ENCODE measurements around the gene CRELD1.
A peak's percentile ranks its signal among the peaks of the same experiment; 100 is the strongest.

The CRELD1 gene

DNA sequence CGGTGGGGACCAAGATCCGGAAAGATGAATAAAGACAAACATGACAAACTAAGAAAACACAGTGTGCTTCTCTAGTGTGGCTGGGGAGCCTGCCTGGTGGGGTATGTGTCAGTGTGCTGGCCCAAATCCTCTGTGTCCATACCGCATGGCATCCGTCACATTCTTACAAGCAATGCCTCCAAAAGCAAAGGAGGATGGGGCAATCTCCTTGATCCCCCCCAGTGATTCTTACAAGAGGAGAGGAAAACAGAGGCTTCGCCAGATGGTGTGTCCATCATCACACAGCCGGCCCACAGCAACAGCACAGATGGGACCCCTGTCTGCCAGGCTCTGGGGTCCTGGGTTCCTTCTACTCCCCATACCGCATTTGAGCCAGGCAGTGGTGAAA lies 17.3 kb upstream of the CRELD1 start:
- H4K8ac ChIP-seq (ENCODE audit: low read depth, low read length) = peak overlapping the region; percentile 80
- DNase-seq = peak; percentile 46 to 59
- WGBS (ENCODE audit: extremely low coverage, insufficient coverage, insufficient read length) = no CpG with 5 or more reads among the region's 7 CpGs

DNA sequence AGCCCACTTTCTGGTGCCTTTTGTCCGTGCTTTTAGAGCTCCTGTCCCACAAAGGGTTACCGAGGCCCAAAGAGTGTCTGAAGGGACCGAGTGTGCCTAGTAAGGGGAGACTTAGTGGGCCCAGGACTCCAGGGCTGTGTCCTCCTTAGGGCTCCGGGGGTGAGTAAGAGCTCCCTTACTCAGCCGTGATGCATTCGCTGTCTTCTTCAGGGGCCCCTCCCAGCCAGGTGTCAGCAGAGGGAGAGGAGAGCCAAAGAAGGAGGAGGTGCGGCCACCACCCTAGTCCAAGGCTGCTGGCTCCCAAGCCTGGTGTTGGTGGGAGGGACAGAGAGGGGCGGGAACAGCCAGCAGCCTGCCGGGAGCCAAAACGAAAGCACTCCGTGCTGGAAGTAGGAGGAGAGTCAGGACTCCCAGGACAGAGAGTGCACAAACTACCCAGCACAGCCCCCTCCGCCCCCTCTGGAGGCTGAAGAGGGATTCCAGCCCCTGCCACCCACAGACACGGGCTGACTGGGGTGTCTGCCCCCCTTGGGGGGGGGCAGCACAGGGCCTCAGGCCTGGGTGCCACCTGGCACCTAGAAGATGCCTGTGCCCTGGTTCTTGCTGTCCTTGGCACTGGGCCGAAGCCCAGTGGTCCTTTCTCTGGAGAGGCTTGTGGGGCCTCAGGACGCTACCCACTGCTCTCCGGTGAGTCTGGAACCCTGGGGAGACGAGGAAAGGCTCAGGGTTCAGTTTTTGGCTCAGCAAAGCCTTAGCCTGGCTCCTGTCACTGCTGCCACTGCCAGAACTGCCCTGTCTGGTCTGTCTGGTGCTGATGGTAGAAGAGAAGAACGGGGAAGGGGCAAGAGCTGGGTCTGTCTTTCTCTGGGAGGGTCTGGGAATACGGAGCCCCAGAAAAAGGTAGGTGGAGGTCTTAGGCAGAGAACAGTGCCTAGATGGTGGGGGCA lies 16.6 kb upstream of the CRELD1 start, which contains the start of gene IL17RC:
IL17RC (plus strand) TSS at position 365 of the 947 bp plus-strand sequence; CDS start at position 583, 218 bp downstream.
- H3K4me3 ChIP-seq (ENCODE audit: low read depth, low read length) = peak within 1 kb of the TSS; percentile 78
- H3K23ac ChIP-seq (ENCODE audit: low read length) = no peak within 1 kb of the TSS
- H2AFZ ChIP-seq (ENCODE audit: insufficient read depth, low read length, poor library complexity) = peak within 1 kb of the TSS; percentile 90
- H3K9me3 ChIP-seq (ENCODE audit: insufficient read depth, low read depth, low read length) = no peaks in the 10 kb centered on the region
- DNase-seq = peak; percentile 94 to 95
- H3K27me3 ChIP-seq (ENCODE audit: insufficient read depth, low read length) = no peaks in the 10 kb centered on the region
- H2BK5ac ChIP-seq (ENCODE audit: low read depth, low read length, poor library complexity) = peak within 1 kb of the TSS; percentile 34
- H3K4me2 ChIP-seq (ENCODE audit: low read length) = peak within 1 kb of the TSS; percentile 74
- peaks cover 17% of the 10 kb centered on the region for H3K79me1 ChIP-seq (ENCODE audit: low read length)
- peak within 1 kb of the TSS; percentile 83 for H3K27ac ChIP-seq (ENCODE audit: low read depth, low read length)
- H3K4me1 ChIP-seq (ENCODE audit: control insufficient read depth in 1 of 2, insufficient read depth in 2 of 2, low read length in 2 of 2) = peaks cover 8 to 17% of the 10 kb centered on the region in 2 experiments
- no CpG with 5 or more reads among the region's 19 CpGs for WGBS (ENCODE audit: extremely low coverage, insufficient coverage, insufficient read length)
- peak within 1 kb of the TSS; percentile 94 for H4K8ac ChIP-seq (ENCODE audit: low read depth, low read length)
- peak within 1 kb of the TSS; percentile 40 for H2BK120ac ChIP-seq (ENCODE audit: insufficient read depth, low read length, poor library complexity)
- H3K36me3 ChIP-seq (ENCODE audit: control insufficient read depth in 1 of 2, insufficient read depth in 2 of 2, low read length in 2 of 2) = no peaks in the 10 kb centered on the region
- peak within 1 kb of the TSS; percentile 61 for H2BK12ac ChIP-seq (ENCODE audit: low read length)
- H2AK5ac ChIP-seq (ENCODE audit: low read length) = peak within 1 kb of the TSS; percentile 51
- peak within 1 kb of the TSS; percentile 25 for H3K4ac ChIP-seq (ENCODE audit: low read depth, low read length)
- peak within 1 kb of the TSS; percentile 76 for H3K14ac ChIP-seq (ENCODE audit: low read length)
- peak within 1 kb of the TSS; percentile 84 for H4K12ac ChIP-seq (ENCODE audit: low read depth, low read length)
- peak within 1 kb of the TSS; percentile 71 for H3K18ac ChIP-seq (ENCODE audit: low read length)
- peak within 1 kb of the TSS; percentile 15 for H3K9ac ChIP-seq (ENCODE audit: low read length)
- H4K91ac ChIP-seq (ENCODE audit: low read depth, low read length) = peak within 1 kb of the TSS; percentile 84
- H3K79me2 ChIP-seq (ENCODE audit: control insufficient read depth, insufficient read depth, low read length, poor library complexity) = peaks cover 10% of the 10 kb centered on the region

More for the DNA sequence above, 17.3 kb upstream of the CRELD1 start:
- Histone ChIP-seq H3K9ac (ENCODE audit: low read length) (no peak overlapping the region), H3K23ac (ENCODE audit: low read length) (no peak overlapping the region), H2BK12ac (ENCODE audit: low read length) (peak overlapping the region; percentile 61), H2BK5ac (ENCODE audit: low read depth, low read length, poor library complexity) (peak overlapping the region; percentile 34), H3K4me1 (ENCODE audit: control insufficient read depth in 1 of 2, insufficient read depth in 2 of 2, low read length in 2 of 2) (peaks cover 8 to 17% of the 10 kb centered on the region in 2 experiments), H3K4ac (ENCODE audit: low read depth, low read length) (peak overlapping the region; percentile 25), H3K79me2 (ENCODE audit: control insufficient read depth, insufficient read depth, low read length, poor library complexity) (peaks cover 10% of the 10 kb centered on the region), H2AFZ (ENCODE audit: insufficient read depth, low read length, poor library complexity) (peak overlapping the region; percentile 33), H3K14ac (ENCODE audit: low read length) (peak overlapping the region; percentile 47), H4K91ac (ENCODE audit: low read depth, low read length) (peak overlapping the region; percentile 73), H2AK5ac (ENCODE audit: low read length) (peak overlapping the region; percentile 51), H3K27ac (ENCODE audit: low read depth, low read length) (peak overlapping the region; percentile 60), H4K12ac (ENCODE audit: low read depth, low read length) (peak overlapping the region; percentile 54), H2BK120ac (ENCODE audit: insufficient read depth, low read length, poor library complexity) (peak overlapping the region; percentile 16), H3K27me3 (ENCODE audit: insufficient read depth, low read length) (no peaks in the 10 kb centered on the region), H3K4me2 (ENCODE audit: low read length) (peak overlapping the region; percentile 64), H3K9me3 (ENCODE audit: insufficient read depth, low read depth, low read length) (no peaks in the 10 kb centered on the region), H3K18ac (ENCODE audit: low read length) (peak overlapping the region; percentile 44), H3K79me1 (ENCODE audit: low read length) (peaks cover 17% of the 10 kb centered on the region), H3K36me3 (ENCODE audit: control insufficient read depth in 1 of 2, insufficient read depth in 2 of 2, low read length in 2 of 2) (peaks cover 0 to under 1% of the 10 kb centered on the region in 2 experiments), H3K4me3 (ENCODE audit: low read depth, low read length) (no peak overlapping the region)

GRCh38 chr3:9917820-9918219 lies 15.8 kb upstream of the CRELD1 start:
- peaks cover 17% of the 10 kb centered on the region for H3K79me1 ChIP-seq (ENCODE audit: low read length)
- H2BK5ac ChIP-seq (ENCODE audit: low read depth, low read length, poor library complexity) = no peak overlapping the region
- H3K4me3 ChIP-seq (ENCODE audit: low read depth, low read length) = no peak overlapping the region
- H3K23ac ChIP-seq (ENCODE audit: low read length) = no peak overlapping the region
- H2AK5ac ChIP-seq (ENCODE audit: low read length) = no peak overlapping the region
- H4K91ac ChIP-seq (ENCODE audit: low read depth, low read length) = no peak overlapping the region
- WGBS (ENCODE audit: extremely low coverage, insufficient coverage, insufficient read length) = no CpG with 5 or more reads among the region's 10 CpGs
- H3K27ac ChIP-seq (ENCODE audit: low read depth, low read length) = no peak overlapping the region
- H3K36me3 ChIP-seq (ENCODE audit: control insufficient read depth in 1 of 2, insufficient read depth in 2 of 2, low read length in 2 of 2) = no peaks in the 10 kb centered on the region
- no peak overlapping the region for H2BK12ac ChIP-seq (ENCODE audit: low read length)
- H3K27me3 ChIP-seq (ENCODE audit: insufficient read depth, low read length) = no peaks in the 10 kb centered on the region
- no peaks in the 10 kb centered on the region for H3K9me3 ChIP-seq (ENCODE audit: insufficient read depth, low read depth, low read length)
- no peak overlapping the region for H3K9ac ChIP-seq (ENCODE audit: low read length)
- no peak for DNase-seq
- H2AFZ ChIP-seq (ENCODE audit: insufficient read depth, low read length, poor library complexity) = no peak overlapping the region
- H3K4me2 ChIP-seq (ENCODE audit: low read length) = no peak overlapping the region
- H3K18ac ChIP-seq (ENCODE audit: low read length) = no peak overlapping the region
- peaks cover 10% of the 10 kb centered on the region for H3K79me2 ChIP-seq (ENCODE audit: control insufficient read depth, insufficient read depth, low read length, poor library complexity)
- no peak overlapping the region for H4K12ac ChIP-seq (ENCODE audit: low read depth, low read length)
- no peak overlapping the region for H3K14ac ChIP-seq (ENCODE audit: low read length)
- H2BK120ac ChIP-seq (ENCODE audit: insufficient read depth, low read length, poor library complexity) = no peak overlapping the region
- H4K8ac ChIP-seq (ENCODE audit: low read depth, low read length) = no peak overlapping the region
- peaks cover 8 to 17% of the 10 kb centered on the region in 2 experiments for H3K4me1 ChIP-seq (ENCODE audit: control insufficient read depth in 1 of 2, insufficient read depth in 2 of 2, low read length in 2 of 2)
- no peak overlapping the region for H3K4ac ChIP-seq (ENCODE audit: low read depth, low read length)

DNA sequence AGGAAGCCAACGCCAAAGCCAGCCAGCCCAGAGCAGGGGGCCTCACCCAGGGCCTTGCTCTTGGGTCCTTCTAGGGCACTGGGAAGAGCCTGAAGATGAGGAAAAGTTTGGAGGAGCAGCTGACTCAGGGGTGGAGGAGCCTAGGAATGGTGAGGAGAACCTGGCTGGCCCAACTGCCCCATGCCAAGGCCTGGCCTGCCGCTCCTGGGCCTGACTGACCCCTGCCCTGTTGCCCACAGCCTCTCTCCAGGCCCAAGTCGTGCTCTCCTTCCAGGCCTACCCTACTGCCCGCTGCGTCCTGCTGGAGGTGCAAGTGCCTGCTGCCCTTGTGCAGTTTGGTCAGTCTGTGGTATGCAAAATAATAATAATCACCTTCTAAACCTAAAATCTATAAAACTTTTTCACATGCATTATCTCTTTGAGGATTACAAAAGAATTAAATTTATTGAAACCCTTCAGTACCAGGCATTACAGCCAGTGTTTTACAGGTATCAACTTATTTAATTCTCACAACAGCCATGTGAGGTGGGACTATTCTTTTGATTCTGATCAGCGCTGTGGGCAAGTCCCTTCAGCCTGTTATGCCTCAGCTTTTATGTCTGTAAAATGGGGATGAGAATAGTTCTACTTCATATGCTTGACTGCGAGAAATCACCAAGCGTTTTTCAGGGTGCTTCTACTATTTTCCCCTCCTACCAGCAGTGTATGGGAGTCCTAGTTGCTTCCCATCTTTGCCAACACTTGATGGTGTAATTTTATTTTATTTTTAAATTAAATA lies 15.2 kb upstream of the CRELD1 start:
- Histone ChIP-seq H4K12ac (ENCODE audit: low read depth, low read length) (no peak overlapping the region), H3K4ac (ENCODE audit: low read depth, low read length) (no peak overlapping the region), H3K36me3 (ENCODE audit: control insufficient read depth in 1 of 2, insufficient read depth in 2 of 2, low read length in 2 of 2) (no peaks in the 10 kb centered on the region), H3K4me3 (ENCODE audit: low read depth, low read length) (no peak overlapping the region), H2BK12ac (ENCODE audit: low read length) (no peak overlapping the region), H2AFZ (ENCODE audit: insufficient read depth, low read length, poor library complexity) (no peak overlapping the region), H3K4me2 (ENCODE audit: low read length) (no peak overlapping the region), H3K4me1 (ENCODE audit: control insufficient read depth in 1 of 2, insufficient read depth in 2 of 2, low read length in 2 of 2) (peaks cover 8 to 17% of the 10 kb centered on the region in 2 experiments), H4K91ac (ENCODE audit: low read depth, low read length) (no peak overlapping the region), H3K14ac (ENCODE audit: low read length) (no peak overlapping the region), H2BK120ac (ENCODE audit: insufficient read depth, low read length, poor library complexity) (no peak overlapping the region), H3K79me1 (ENCODE audit: low read length) (peaks cover 17% of the 10 kb centered on the region), H2BK5ac (ENCODE audit: low read depth, low read length, poor library complexity) (no peak overlapping the region), H4K8ac (ENCODE audit: low read depth, low read length) (no peak overlapping the region), H3K79me2 (ENCODE audit: control insufficient read depth, insufficient read depth, low read length, poor library complexity) (peaks cover 10% of the 10 kb centered on the region), H3K9me3 (ENCODE audit: insufficient read depth, low read depth, low read length) (no peaks in the 10 kb centered on the region), H3K27me3 (ENCODE audit: insufficient read depth, low read length) (no peaks in the 10 kb centered on the region), H3K9ac (ENCODE audit: low read length) (no peak overlapping the region), H3K23ac (ENCODE audit: low read length) (no peak overlapping the region), H3K18ac (ENCODE audit: low read length) (no peak overlapping the region), H3K27ac (ENCODE audit: low read depth, low read length) (no peak overlapping the region), H2AK5ac (ENCODE audit: low read length) (no peak overlapping the region)
- DNase-seq = no peak
- no CpG with 5 or more reads among the region's 8 CpGs for WGBS (ENCODE audit: extremely low coverage, insufficient coverage, insufficient read length)
